Measurements from ENCODE around the gene VKORC1L1. TPM values are rescaled to one million over a fixed set of nuclear protein-coding genes. Genes with fewer than 3 reads are reported as not detected.
"Not testable (repeated sequence)": the region's sequence is repeated elsewhere in the genome, so short reads cannot be mapped to it uniquely, and the experiment has no call there.

The VKORC1L1 gene
- total and polyA plus RNA-seq, 4 experiments from 2014 or later: 2.2 to 12.6 (median 7.7) TPM

DNA sequence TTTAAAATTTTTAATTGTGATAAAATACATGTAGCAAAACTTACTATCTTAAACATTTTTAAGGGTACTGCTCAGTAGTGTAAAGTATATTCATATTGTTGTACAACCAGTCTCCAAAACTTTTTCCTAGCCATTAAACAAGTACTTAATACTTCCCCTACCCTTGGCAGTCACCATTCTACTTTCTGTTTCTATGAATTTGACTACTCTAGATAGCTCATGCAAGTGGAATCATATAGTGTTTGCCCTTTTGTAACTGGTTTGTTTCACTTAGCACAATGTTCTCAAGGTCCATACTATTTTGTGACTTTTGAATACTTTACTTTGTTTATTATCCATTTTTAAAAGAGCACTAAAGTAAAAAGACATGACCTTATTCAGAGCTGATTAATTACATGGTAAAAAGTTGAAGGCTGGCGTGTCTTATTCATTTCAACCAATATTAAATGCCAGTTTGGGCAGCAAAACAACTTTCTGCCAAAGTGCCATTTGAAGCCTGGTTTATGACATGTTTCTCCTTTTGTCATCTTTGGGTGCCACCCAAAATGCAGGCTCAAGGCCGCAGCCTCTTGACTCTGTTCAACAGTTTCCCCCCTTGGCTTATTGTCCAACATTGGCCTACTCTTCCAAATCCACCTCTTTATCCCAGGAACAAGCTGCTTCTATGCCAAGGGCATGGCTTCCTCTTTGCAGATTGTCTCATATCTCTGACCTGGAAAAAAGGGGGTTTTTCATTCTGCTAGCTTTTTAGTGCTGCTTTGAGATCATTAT is 26.0 kb downstream of the VKORC1L1 start:
- H3K27me3 ChIP-seq (ENCODE audit: insufficient read depth, low read length); H3K27ac ChIP-seq (ENCODE audit: low read depth, low read length); intact Hi-C loops (cut with micrococcal nuclease); H3K4me3 ChIP-seq (ENCODE audit: low read length in 2 of 2); H3K27ac Mint-ChIP-seq; DNase-seq; H3K4me1 ChIP-seq (ENCODE audit: insufficient read depth, low read length); H3K4me1 Mint-ChIP-seq; H3K27me3 Mint-ChIP-seq; H3K4me3 Mint-ChIP-seq; CTCF ChIA-PET (ENCODE audit: partially characterized antibody); H3K36me3 ChIP-seq (ENCODE audit: insufficient read depth, low read length); H3K9me3 ChIP-seq (ENCODE audit: control insufficient read depth in 1 of 2, low read length in 2 of 2): not testable (repeated sequence)
- H3K9me3 Mint-ChIP-seq: peaks cover 0 to 21% (median 11%) of the 10 kb centered on the region in 8 donors
- H3K36me3 Mint-ChIP-seq: peaks cover 17 to 31% of the 10 kb centered on the region in 2 donors
- POLR2A ChIA-PET (ENCODE audit: partially characterized antibody): interaction anchor here (0.6 kb wide), 1 partner anchor 118 kb away, joined by 3 read pairs; no protein-coding TSS in a partner anchor

DNA sequence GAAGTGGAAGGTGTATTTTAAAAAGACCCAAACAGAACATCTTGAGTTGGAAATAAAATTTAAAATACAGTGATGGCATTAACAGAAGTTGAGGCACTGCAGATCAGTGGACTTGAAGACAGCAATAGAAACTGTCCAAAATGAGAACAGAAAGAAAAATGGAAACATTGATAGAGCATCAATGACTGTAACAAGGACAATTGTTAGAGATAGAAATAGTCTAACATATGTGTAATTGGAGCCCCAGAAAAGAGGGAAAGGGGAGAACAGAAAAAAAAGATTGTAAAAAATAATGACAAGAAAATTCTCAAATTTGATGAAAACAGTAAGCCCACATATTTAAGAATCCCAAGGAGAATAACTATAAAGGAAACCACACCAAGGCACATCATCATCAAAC is 29.4 kb downstream of the VKORC1L1 start:
- Histone ChIP-seq H3K9me3 (ENCODE audit: control insufficient read depth in 1 of 2, low read length in 2 of 2) (no peaks in the 10 kb centered on the region), H3K4me1 (ENCODE audit: insufficient read depth, low read length) (no peaks in the 10 kb centered on the region), H3K36me3 (ENCODE audit: insufficient read depth, low read length) (no peaks in the 10 kb centered on the region), H3K4me3 (ENCODE audit: low read length in 2 of 2) (no peak overlapping the region), H3K27ac (ENCODE audit: low read depth, low read length) (no peak overlapping the region), H3K27me3 (ENCODE audit: insufficient read depth, low read length) (no peaks in the 10 kb centered on the region)
- Mint-ChIP-seq H3K36me3 (peaks cover 17 to 33% of the 10 kb centered on the region in 2 donors), H3K27ac (no peak overlapping the region), H3K4me3 (no peak overlapping the region), H3K4me1 (peaks cover 0 to 3% (median under 1%) of the 10 kb centered on the region in 4 donors), H3K9me3 (peaks cover 0 to 21% (median 11%) of the 10 kb centered on the region in 8 donors), H3K27me3 (no peaks in the 10 kb centered on the region)
- DNase-seq: no peak
- ChIA-PET POLR2A (ENCODE audit: partially characterized antibody) (no interaction called here), CTCF (ENCODE audit: partially characterized antibody) (no interaction called here)
- intact Hi-C loops (cut with micrococcal nuclease): no loop called here

DNA sequence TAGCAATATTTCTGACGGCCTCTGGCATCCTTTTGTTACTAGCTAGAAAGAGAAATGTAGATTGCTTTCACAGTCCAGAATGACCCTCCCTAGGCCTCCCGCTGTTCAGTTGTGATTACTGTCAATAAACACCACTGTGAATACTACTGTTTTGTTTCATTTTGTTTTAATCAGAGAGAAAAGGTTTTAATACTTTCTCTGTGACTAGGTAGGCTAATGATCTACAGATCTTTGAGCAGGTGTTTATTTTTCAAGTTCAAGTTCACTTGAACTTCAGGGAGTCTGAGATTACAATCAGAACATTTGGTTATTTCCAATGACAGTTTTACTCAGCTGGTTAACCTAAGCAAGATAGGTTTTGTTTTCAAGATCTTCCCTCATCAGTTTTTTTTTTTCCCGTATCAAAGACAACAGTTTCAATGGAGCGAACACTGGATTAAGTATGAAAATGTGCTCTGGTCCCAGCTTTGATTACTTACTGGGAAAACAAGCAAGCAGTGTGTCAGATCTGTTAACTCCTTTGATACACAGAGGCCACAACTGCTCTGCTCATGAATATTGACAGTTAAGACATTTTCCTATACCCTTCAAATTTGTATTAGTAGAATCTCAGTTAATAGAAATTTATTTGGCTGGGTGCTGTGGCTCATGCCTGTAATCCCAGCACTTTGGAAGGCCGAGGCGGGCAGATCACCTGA is 34.8 kb downstream of the VKORC1L1 start:
- no peak overlapping the region for H3K4me3 ChIP-seq (ENCODE audit: low read length in 2 of 2)
- H3K36me3 ChIP-seq (ENCODE audit: insufficient read depth, low read length): no peaks in the 10 kb centered on the region
- Mint-ChIP-seq H3K4me1 (peaks cover 0 to 12% (median 3%) of the 10 kb centered on the region in 4 donors), H3K27ac (no peak overlapping the region), H3K36me3 (peaks cover 1 to 5% of the 10 kb centered on the region in 2 donors), H3K27me3 (no peaks in the 10 kb centered on the region), H3K9me3 (peaks cover 0 to 4% (median 0%) of the 10 kb centered on the region in 8 donors), H3K4me3 (no peak overlapping the region)
- H3K4me1 ChIP-seq (ENCODE audit: insufficient read depth, low read length): no peaks in the 10 kb centered on the region
- intact Hi-C loops (cut with micrococcal nuclease): no loop called here
- no peak overlapping the region for H3K27ac ChIP-seq (ENCODE audit: low read depth, low read length)
- H3K27me3 ChIP-seq (ENCODE audit: insufficient read depth, low read length): no peaks in the 10 kb centered on the region
- CTCF ChIA-PET (ENCODE audit: partially characterized antibody): no interaction called here
- no peak for DNase-seq
- H3K9me3 ChIP-seq (ENCODE audit: control insufficient read depth in 1 of 2, low read length in 2 of 2): no peaks in the 10 kb centered on the region
- POLR2A ChIA-PET (ENCODE audit: partially characterized antibody): no interaction called here

DNA sequence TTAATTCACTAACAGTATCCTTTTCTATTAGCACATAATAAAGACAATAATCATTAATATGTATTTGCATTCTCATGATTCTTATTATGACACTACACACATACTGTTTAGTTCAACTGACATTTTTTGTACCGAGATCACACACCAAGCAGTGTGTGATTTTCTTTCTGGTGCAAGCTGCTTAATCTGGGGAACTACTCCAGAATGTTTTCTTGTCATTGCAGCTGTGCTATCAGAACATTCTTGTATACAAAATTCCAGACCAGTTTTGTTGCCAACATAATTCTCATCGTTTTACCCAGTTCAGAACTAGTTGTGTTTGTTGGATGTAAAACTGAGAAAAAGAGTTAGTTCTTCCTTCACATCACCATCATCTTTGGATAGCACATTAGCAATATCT is 37.4 kb downstream of the VKORC1L1 start:
- Histone ChIP-seq H3K9me3 (ENCODE audit: control insufficient read depth in 1 of 2, low read length in 2 of 2) (no peaks in the 10 kb centered on the region), H3K27ac (ENCODE audit: low read depth, low read length) (no peak overlapping the region), H3K27me3 (ENCODE audit: insufficient read depth, low read length) (no peaks in the 10 kb centered on the region), H3K4me1 (ENCODE audit: insufficient read depth, low read length) (no peaks in the 10 kb centered on the region), H3K36me3 (ENCODE audit: insufficient read depth, low read length) (no peaks in the 10 kb centered on the region), H3K4me3 (ENCODE audit: low read length in 2 of 2) (no peak overlapping the region)
- Mint-ChIP-seq H3K36me3 (peaks cover 0 to 1% of the 10 kb centered on the region in 2 donors), H3K4me3 (no peak overlapping the region), H3K9me3 (no peaks in the 10 kb centered on the region), H3K27ac (no peak overlapping the region), H3K4me1 (peaks cover 0 to 12% (median 4%) of the 10 kb centered on the region in 4 donors), H3K27me3 (no peaks in the 10 kb centered on the region)
- no peak for DNase-seq
- ChIA-PET POLR2A (ENCODE audit: partially characterized antibody) (no interaction called here), CTCF (ENCODE audit: partially characterized antibody) (no interaction called here)
- intact Hi-C loops (cut with micrococcal nuclease): no loop called here

DNA sequence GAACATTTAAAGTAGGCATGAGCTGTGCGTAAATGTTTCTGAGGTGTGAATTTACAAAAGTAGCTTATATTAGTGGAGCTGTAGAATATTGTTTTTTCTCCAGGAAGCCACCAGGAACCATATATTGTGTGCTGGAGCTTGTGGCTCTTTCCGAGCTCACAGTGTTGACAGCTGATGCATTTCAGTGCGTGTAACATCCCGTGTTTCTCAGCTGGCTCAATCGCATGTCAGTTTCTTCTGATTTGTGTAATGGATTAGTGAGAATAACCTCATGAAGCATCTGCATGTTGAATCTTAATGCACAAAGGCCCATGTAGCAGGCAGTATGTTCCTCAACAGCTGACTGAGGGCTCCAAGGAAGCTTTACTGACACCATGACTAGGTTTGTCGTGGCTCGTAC is 39.4 kb downstream of the VKORC1L1 start:
- Mint-ChIP-seq H3K4me1 (peaks cover 0 to 12% (median 7%) of the 10 kb centered on the region in 4 donors), H3K36me3 (peaks cover 1 to 9% of the 10 kb centered on the region in 2 donors), H3K27me3 (no peaks in the 10 kb centered on the region), H3K9me3 (no peaks in the 10 kb centered on the region), H3K4me3 (no peak overlapping the region), H3K27ac (no peak overlapping the region)
- intact Hi-C loops (cut with micrococcal nuclease): no loop called here
- Histone ChIP-seq H3K4me3 (ENCODE audit: low read length in 2 of 2) (no peak overlapping the region), H3K27me3 (ENCODE audit: insufficient read depth, low read length) (no peaks in the 10 kb centered on the region), H3K27ac (ENCODE audit: low read depth, low read length) (no peak overlapping the region), H3K36me3 (ENCODE audit: insufficient read depth, low read length) (no peaks in the 10 kb centered on the region), H3K9me3 (ENCODE audit: control insufficient read depth in 1 of 2, low read length in 2 of 2) (no peaks in the 10 kb centered on the region), H3K4me1 (ENCODE audit: insufficient read depth, low read length) (no peaks in the 10 kb centered on the region)
- ChIA-PET POLR2A (ENCODE audit: partially characterized antibody) (no interaction called here), CTCF (ENCODE audit: partially characterized antibody) (interaction anchor here (0.9 kb wide), 1 partner anchor 15 kb away, joined by 4 read pairs; no protein-coding TSS in a partner anchor)
- no peak for DNase-seq

GRCh38 chr7:65915921-65916657 is 43.2 kb downstream of the VKORC1L1 start:
- Mint-ChIP-seq H3K36me3 (peaks cover 8 to 23% of the 10 kb centered on the region in 2 donors), H3K4me3 (no peak overlapping the region), H3K4me1 (peaks cover 0 to 8% (median 1%) of the 10 kb centered on the region in 4 donors), H3K9me3 (no peaks in the 10 kb centered on the region), H3K27me3 (no peaks in the 10 kb centered on the region), H3K27ac (no peak overlapping the region)
- H3K36me3 ChIP-seq (ENCODE audit: insufficient read depth, low read length): no peaks in the 10 kb centered on the region
- CTCF ChIA-PET (ENCODE audit: partially characterized antibody): no interaction called here
- no peak overlapping the region for H3K4me3 ChIP-seq (ENCODE audit: low read length in 2 of 2)
- intact Hi-C loops (cut with micrococcal nuclease): no loop called here
- no peak overlapping the region for H3K27ac ChIP-seq (ENCODE audit: low read depth, low read length)
- POLR2A ChIA-PET (ENCODE audit: partially characterized antibody): no interaction called here
- no peaks in the 10 kb centered on the region for H3K4me1 ChIP-seq (ENCODE audit: insufficient read depth, low read length)
- no peaks in the 10 kb centered on the region for H3K9me3 ChIP-seq (ENCODE audit: control insufficient read depth in 1 of 2, low read length in 2 of 2)
- DNase-seq: no peak
- no peaks in the 10 kb centered on the region for H3K27me3 ChIP-seq (ENCODE audit: insufficient read depth, low read length)

DNA sequence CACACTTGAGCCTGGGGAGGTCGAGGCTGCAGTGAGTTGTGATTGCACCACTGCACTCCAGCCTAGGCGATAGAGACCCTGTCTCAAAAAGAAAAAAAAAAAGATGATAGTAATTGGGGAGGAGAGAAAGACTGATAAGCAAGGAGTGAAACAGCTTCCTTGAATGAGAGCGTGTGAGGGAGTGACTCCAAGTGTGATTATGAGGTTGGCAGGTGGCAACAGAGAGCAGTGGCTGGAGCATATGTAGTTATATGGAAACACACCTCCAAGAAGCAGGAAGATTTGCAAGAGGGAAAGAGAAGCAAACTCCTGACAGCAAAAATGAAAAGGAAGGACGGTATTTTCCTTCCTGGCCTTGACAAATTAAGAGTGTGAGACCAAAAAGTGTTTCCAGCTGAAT is 50.4 kb downstream of the VKORC1L1 start:
- no peaks in the 10 kb centered on the region for H3K27me3 ChIP-seq (ENCODE audit: insufficient read depth, low read length)
- peaks cover 2 to 17% (median 6%) of the 10 kb centered on the region in 4 donors for H3K4me1 Mint-ChIP-seq
- H3K4me3 ChIP-seq (ENCODE audit: low read length in 2 of 2): no peak overlapping the region
- no peaks in the 10 kb centered on the region for H3K9me3 ChIP-seq (ENCODE audit: control insufficient read depth in 1 of 2, low read length in 2 of 2)
- no peak overlapping the region for H3K4me3 Mint-ChIP-seq
- no peaks in the 10 kb centered on the region for H3K4me1 ChIP-seq (ENCODE audit: insufficient read depth, low read length)
- DNase-seq: no peak
- intact Hi-C loops (cut with micrococcal nuclease): no loop called here
- H3K27ac Mint-ChIP-seq: peak overlapping the region in 1 of 7 donors; percentile 58
- POLR2A ChIA-PET (ENCODE audit: partially characterized antibody): no interaction called here
- H3K9me3 Mint-ChIP-seq: no peaks in the 10 kb centered on the region
- CTCF ChIA-PET (ENCODE audit: partially characterized antibody): interaction anchor here (0.7 kb wide), 1 partner anchor 144 kb away, joined by 3 read pairs; no protein-coding TSS in a partner anchor
- no peak overlapping the region for H3K27ac ChIP-seq (ENCODE audit: low read depth, low read length)
- no peaks in the 10 kb centered on the region for H3K36me3 ChIP-seq (ENCODE audit: insufficient read depth, low read length)
- no peaks in the 10 kb centered on the region for H3K27me3 Mint-ChIP-seq
- peaks cover 9 to 16% of the 10 kb centered on the region in 2 donors for H3K36me3 Mint-ChIP-seq

Measured in CD4-positive, alpha-beta memory T cell (primary cell).